ENCODE data around the gene HOXB3.

Gene HOXB3

DNA sequence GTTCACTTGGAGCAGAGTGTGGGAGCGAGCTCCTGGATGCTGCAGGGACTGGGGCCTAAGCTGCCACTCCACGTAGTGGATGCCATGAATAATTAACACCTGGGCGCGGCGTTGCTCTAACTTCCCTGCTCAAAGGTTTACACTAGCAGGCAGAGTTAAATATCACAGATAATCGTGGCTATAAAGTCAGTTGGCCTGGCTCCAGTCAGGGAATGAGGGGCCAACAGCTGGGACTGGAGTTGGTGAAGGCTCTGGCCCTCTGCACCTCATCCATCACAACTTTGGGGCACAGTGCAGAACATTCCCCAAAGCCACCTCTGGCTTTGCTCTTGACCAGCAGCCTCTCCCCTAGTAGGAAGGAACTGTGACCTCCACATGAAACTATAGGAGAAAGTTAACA lies 22.8 kb downstream of the HOXB3 start:
- no peak for DNase-seq

DNA sequence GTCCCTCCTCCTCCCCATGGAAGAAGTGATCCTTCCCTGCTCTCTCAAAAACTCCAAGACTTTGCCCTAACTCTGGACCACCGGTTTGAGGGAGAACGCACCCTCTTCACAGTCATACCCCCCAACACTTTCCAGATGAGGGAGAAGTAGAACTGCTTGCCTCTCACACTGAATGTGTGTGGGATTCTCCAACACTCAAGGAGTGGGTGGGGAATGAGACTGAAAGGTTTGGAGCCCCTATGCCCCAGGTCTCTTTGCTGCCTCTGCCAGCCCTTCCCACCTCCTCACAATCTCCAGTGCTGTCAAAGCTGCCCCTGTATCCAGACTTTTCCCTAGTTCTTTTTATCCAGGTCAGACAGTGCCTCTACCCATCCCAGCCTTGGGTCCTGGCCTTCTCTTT lies 23.3 kb downstream of the HOXB3 start:
- no peak for DNase-seq

DNA sequence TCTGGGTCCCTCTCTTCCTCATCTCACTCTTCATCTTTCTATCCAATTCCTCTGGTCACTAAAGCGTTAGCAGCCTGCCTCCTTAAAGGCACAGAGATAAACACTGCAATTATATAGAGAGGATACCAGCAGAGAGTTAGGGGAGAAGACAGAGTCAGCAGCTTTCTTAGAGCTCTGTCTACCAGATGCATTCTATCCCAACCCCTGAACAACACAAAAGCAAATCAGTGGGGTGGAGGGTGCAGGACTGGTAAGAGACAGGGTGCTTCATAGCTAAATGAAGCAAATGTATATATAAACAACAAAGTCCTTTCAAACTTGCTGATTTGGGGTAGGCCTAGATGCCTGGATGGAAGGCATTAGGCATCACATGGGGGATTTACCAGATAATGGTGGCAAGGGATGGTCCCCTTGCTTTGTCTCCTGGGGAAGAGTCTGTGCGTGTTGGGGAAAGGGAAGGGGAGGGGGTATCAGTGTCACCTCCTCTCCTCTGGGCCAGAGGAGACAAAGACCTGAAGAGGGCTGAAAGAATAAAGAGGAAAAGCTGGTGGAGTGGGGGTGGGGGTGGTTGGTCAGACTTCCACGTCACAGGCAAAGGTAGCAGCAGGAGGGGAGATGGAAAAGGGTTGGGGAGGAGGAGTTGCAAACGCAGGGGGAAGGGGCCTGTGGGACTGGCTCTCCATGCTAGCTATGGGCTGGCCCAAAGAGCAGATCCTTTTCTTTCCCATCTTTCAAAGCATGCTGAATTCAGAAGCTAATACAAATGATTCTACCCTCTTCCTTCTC lies 23.9 kb downstream of the HOXB3 start:
- DNase-seq, result no peak

DNA sequence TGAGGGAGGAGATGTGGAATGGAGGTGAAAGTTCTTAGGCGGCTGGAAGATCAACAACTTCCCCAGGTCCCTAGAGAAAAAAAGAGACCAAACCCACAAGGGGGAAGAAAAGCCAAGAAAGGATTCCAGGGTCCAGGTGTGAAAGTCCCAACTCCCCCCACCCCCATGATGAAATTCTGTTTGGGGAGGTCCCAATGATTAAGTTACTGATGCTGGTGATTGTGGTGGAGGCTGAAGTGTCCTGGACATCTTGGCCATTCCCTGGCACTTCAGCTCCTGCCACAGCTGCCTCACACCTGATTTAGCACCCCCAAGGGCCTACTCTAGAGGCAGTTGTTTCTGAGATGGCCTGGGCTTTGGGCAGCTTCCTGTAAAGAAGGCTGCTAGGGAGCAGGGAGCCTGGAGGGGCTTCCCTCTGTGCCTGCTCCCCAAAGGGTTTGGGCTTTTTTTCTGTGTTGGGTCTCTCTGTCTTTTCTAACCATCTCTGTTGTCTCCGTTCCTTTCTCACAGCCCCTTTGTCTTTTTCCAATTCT lies 25.0 kb downstream of the HOXB3 start:
- DNase-seq, result no peak

DNA sequence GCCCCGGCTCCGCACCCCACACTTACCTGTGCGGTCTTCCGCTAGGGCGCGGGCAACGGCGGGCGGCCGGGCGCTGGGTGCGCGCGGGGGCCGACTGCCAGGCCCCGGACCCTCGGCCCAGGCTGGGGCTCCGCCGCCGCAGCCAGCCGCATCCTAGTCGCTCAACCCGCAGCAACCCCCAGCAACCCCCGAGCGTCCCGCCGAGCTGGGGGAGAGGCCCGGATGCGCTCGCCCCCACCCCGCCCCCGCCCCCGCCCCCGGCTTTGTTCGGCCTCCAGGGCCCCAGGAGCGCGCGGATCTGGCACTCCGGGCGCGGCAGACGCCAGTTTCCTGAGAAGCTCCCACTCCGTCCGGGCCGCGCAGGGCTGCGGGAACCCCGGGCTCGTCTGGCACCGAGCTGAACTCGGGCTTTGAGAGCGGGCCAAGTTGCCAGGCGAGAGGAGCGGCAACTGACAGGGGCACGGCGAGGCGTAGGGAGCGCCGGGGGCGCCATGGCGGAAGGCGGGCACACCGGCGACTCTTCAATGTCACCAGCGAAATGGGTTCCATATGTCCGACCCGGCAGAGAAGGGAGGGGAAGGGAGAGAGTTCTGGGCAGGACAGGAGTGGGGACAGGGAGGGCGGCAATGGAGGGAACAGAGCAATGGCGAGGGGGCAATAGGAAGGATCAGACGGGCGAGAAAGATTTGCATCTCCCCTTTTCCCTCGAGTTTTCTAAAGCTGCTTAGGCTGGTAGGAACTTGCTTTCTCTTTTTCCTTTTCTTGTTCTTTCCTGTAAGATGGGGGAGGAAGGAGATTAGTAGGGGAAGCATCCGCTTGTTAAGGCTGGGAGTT lies 25.6 kb downstream of the HOXB3 start:
- no peak for DNase-seq

DNA sequence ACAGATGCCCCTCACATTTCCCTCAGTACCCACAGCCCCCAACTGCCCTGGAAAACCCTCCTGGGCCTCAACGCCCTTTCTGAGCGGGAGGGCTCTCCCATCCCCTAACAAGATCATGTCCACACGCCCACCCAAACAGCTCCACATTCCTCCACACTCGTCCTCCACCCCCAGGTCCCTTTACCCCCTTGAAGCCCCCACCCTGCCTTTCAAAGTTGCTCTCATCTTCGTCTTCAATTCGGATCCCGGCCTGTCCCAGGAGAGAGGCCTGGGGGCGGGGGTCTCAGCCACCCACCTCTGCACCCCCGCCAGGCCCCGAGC lies 26.2 kb downstream of the HOXB3 start:
- DNase-seq, result no peak

DNA sequence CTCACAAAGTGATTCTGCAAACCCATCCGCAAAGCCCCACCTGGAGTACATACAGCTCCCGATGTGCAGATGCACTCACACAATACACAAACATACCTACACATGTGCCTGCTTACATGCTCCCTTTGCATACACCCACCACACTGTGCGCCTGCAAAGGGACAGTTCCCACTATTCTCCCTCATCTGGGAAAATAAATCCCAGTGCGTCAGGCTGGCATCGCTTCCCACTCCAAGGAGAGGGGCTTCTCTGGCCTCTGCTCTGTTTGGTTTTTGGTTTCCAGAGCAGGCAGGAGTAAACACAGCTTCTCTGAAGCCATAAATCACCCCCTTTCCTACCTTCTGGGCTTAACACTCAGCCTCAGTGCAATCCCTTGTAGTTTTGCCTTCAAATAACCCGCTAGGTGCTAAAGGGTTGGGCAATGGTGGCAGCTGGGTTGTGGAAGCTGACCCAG lies 26.6 kb downstream of the HOXB3 start:
- DNase-seq, result no peak

DNA sequence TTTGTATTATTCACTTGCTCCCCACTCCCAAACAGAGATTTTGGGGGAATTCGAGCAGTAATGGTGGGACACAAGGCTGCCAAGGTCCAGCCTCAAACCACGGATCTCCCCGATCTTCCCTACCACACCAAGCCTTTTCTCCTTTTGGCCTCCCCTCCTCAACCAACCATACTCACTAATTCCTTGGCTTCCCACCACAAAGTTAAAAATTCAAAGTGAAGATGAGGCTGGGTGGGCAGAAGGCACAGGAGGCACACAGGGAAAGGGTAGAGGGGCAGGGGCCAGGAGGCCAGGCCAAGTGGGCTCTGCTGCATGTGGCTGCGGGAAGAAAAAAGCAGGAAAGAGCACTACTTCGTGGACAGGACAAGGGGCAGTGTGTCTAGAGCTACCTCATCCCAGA lies 27.1 kb downstream of the HOXB3 start:
- DNase-seq, result no peak

DNA sequence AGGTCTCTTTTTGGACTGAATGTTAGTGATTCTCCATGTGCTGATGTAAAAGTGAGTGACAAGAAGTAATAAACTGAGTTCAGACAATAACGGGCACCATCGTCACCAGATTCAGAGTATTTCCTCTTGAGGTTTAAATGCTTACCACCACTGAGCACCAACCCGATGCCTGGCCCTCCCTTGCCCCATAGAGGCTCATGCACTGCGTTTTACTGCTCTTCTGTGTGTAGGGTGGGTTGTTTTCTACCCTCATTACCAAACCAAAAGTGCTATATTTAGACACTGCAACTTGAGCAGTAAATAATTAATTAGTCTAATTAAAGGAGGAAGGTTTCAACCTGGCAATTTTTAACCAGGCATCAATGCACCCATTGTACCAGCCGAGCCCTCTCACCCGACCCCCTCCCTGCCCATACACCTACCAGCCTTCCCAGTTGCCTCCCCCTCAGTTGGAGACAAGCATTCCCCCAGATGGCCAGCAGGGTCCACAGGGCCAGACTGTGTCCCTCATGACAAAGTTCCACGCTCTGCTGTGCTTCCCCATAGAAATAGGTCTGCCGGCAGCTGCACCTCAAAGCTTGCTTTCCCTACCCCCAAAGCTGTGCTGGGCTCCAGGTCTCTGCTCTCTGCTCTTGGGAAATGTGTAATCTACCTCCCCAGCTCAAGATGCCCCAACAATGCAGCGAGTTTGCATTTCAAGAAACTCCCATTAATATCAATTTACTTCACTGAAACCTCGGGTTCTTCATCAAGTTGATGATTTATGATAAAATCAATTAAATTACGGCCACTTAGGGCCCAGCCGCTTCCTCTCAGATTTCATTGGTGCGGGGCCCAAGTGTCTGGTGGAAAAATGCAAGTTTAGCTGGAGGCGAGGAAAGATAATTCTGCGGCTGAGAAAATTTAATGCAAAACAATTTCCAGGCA lies 27.9 kb downstream of the HOXB3 start:
- no peak for DNase-seq

DNA sequence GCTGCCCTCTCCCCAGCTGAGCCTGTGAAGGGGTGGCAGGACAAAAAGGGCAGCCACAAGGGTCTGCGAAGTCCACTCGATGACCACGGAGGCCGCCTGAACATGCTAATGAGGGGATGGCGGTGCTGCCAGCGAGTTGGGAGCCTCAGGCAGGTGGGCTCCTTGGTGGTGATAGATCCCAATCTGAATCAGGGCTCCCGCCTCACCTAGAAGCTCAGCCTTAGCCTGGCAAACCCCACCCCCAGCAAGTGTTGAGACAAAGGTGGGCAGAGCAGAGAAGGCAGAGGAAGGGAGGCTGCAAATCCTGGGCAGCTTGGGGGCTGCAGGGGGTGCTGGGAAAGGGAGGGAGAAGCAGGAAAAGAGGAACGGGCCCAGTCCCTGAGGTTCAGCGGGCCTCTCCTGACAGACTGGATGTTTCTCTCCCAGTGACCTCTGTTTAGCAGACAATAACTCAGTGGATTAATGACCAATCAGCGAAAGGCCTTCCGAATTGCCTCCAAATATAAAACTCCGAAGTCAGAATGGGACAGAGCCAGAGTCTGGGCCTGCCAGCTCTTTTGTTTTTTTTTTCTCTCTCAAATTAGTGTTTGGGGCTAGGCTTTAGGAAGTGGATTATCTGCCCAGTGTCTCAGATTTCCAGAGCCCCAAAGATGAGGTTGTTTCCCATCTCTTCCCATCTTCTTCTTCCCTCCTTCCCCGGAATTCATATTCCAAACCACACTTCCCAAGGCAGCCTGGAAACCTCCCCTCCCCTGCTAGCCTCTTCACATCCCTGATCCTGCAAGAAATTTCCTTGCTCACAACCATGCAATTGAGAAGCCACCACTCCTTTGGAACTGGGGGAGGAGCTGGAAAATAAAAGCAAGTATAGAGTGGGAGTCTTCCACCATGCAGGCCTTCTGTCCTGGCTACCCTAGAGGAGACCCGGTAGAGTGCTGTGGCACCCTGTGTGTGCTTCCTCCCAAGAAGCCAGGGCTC lies 29.9 kb downstream of the HOXB3 start:
- DNase-seq, result no peak

DNA sequence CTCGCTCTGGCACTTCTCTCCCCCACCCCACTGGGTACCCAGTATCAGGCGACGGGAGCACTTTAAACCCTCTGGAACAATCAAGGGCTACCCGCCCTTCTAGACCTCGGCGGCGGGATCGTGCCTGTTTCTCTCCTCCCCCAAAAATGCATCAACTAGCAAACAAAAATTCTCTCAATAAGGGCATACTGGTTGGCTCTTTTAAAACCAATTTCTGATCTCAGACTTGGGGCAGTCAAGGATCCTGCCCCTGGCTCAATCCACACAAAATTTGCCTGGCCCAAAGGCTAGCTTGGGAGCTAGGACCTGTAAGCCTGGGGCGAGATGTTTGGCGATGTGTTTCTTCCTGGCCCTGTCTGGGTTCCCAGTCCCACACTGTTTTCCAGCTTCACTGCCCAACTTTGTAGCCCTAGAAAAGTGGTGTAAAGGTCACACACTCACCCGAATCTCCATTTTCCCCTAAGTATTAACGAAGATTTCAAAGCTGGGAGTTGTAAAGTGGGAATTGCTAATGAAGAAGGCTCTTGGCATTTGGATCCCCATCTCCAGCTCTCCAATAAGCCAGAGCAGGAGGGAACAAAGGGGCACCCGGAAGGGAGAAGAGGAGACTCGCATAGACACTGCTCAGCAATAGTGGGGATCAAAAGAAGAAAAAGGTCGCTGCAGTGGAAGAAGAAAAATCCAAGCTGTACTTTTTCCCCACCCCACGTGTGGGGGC lies 30.8 kb downstream of the HOXB3 start:
- no peak for DNase-seq

DNA sequence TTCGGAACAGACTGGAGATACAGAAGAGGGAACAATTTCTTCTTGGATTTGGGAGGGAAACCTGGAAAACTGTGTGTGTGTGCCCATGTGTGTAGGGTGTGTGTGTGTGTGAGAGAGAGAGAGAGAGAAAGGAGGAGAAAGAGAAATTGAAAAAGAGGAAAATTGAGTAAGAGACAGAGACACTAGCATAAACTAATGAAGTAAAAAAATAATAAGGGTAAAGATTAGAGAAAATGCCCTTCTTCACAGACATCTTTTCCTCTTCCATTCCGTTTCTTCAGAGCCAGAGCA lies 31.3 kb downstream of the HOXB3 start:
- DNase-seq, result no peak

DNA sequence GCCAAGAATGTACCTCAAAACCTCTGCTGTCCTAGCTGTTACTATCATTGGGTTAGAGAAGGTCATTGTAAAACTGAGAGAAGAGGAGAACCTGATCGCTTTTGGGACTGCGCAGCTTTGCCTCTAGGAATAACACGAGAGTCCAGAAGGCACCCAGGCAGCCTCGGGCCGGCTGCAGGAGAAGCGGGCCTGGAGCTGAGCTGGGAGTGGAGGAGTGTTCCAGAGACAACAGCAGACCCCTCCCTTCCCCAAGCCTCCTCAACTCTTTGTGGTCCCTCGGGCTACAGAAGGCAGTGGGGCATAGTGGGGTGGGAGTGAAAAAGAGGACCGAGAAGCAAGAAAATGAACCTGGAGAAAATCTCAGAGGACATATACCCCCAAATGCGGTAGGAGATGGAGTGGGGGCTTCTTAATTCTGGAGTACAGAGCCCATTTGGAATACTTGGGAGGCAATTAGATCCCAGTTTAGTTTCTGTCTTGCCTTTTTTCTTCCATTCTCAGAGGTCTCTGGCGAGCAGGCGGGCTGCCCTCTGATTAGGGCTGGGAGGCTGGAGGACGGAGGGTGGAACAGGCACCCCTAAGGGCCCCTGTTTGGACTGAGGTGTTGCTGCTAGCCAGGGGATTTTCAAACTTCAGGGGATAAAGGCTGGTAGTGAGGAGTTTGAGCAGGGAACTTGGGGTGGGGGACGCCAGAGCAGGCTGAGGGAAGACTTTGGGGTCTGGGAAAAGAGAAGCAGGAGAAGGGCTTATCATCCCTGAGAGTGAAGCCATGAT lies 31.8 kb downstream of the HOXB3 start:
- DNase-seq, result no peak

DNA sequence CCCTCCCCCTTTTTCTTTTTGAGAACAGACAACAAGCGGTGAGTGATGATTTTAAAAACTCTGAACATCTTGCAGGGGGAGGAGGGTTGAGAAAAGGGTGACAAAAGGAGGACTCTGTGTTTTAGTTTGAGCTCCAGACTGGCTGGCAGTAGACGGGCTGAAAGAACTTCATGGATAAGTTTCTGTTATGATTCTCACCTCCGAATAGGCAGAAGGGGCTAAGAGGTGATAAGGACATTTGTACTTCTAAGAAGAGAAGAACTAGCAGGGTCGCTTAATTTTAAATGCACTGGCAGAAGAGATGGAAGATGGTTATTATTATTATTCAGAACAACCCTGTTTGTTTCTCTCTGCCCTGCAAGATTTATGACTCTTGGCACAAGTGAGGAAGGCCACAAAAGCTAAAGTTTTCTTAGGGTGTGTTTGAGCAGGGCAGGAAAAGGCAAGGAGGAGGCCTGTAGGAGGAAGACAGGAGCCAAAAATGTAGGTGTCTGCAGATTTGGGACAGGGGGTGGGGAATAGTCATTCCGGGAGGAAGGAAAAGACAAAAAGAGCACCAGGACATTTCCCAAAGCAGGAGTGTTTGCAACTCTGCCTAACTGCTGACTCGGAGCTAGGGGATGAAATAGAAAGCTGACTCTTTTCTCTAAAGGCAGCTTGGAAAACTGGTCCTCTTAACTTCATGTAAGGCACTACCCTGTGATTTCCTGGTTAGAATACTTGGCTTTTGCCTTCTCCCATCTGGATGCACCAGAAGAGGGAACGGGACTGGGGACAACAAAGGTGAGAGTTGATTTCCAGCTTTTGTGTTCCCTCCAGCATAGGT lies 33.3 kb downstream of the HOXB3 start:
- no peak for DNase-seq

DNA sequence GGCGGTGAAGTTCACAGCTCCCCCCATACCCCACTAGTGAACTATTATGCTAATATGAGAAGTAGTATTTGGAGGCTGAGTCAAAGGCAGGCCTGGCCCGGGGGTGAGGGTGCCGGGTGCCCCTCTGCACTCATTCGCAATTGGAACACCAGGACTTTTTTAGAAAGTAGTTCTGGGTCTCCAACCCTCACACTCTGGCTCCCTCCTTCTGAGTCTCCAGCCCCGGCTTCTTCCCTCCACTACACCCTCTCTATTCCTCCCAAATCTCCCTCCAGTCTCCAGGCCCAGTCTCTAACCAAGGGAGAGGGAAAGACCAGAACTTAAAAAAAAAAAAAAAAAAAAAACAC lies 33.8 kb downstream of the HOXB3 start:
- no peak for DNase-seq

DNA sequence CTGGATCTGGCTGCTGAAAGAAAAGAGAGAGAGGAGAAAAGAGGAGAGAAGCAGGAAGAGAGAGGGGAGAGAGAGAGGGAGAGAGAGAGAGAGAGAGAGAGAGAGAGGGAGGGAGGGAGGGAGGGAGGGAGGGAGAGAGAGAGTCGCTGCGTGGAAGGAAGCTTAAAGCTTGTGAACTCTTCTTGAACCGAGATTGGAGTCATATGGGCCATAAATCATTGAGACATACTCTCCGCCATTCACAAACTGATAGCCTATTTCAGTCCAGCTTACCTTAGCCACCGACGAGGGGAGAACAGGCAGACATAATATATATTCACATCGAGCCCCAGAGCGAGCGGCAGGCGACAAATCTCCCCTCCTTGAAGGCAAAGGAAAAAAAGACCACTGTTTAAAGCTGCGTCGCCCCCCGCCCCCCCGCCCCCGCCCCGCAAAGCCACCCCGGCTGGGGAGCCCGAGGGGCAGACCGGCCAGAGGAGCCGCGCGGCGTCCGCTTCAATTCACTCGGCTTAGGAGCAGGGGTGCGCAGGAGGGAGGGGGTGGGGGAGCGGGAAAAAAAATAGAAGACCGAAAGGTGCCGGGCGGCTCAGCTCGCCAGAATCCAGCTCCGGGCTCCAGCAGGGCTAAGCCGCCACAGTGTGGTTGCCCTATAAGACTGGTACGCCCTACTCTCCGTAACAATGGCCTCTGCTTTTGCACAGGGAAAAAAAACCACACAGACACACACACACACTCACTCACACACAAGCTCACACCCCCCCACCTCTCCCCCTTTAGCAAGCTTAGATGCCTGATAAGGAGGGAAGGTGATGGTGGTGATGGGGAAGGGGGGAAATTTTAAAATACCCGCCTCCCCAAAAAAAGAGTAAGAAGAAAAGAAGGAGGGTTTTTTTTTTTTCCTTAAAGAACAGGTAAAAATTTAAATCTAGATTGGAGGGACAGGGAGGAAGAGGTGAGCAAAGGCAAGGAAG lies 34.5 kb downstream of the HOXB3 start:
- DNase-seq, result no peak

DNA sequence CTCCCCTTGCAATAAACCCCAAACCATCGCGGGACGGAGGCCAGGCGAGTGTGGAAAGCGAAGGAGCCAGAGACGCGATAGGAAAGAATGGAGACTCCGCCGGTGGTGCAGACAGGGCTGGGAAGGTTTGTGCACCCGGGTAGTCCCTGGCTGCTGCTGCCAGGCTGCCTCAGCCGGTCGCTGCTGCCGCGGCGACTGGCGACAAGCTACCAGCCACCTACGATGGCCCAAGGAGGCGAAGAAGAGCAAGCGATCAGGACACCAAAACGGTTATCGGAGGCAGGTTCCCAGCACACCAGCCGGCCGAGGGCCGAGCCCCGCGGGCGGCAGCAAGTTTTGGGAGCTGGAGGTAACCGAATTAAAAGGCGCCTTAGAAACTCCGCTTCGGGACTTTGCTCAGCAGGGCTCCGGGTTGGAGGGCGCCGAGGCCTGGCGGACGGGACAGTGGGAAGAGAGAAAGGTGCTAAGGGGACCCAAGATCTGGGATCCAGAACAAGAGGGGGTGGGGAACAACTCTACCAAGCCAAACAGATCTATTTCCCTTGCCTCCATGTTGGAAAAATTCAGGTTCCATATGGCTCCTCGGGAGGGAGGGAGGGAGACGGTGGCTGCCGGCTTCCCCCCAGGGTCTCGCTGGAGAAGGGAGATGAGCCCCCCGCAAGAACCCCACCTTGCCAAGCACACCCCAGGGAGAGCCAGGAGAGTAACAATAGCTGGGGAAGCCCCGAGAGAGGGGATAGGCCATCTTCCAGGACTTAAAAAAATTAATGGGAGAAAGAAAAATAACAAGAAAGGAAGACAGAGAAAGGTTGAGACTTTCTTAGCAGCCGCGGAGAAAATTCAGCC lies 35.4 kb downstream of the HOXB3 start:
- no peak for DNase-seq

Data from hippocampal formation (tissue), 2 donors.